KMS-11 (cell line): Measurements from ENCODE around the gene TMEM250.

ENCODE experiments used
- H2AFZ ChIP-seq: fragments of 200-600 bp; sonication (generic); 2 replicates; pipeline ENCODE4 v1.6.1; 2016; ENCODE audit warnings: antibody characterized with exemption, mixed run types, low read depth
- H3K27ac ChIP-seq: fragments of 200-600 bp; sonication (generic); 2 replicates; pipeline ENCODE4 v1.6.1; 2016; ENCODE audit warnings: mild to moderate bottlenecking, mixed run types
- H3K27me3 ChIP-seq: fragments of 200-600 bp; sonication (generic); 2 replicates; pipeline ENCODE4 v1.6.1; 2017; ENCODE audit warnings: mild to moderate bottlenecking, low read depth, mixed run types, moderate library complexity; ENCODE audit not compliant: insufficient read depth
- H3K36me3 ChIP-seq: fragments of 200-600 bp; sonication (generic); 2 replicates; pipeline ENCODE4 v1.6.1; 2017; ENCODE audit warnings: mild to moderate bottlenecking, mixed run types; ENCODE audit not compliant: insufficient read depth
- H3K4me1 ChIP-seq: fragments of 200-600 bp; sonication (generic); 2 replicates; pipeline ENCODE4 v1.6.1; 2016; ENCODE audit warnings: mild to moderate bottlenecking, low read depth, mixed run types; ENCODE audit not compliant: poor library complexity, severe bottlenecking
- H3K4me2 ChIP-seq: fragments of 200-600 bp; sonication (generic); 2 replicates; pipeline ENCODE4 v1.7.0; 2016; ENCODE audit warnings: mild to moderate bottlenecking, mixed run types
- H3K4me3 ChIP-seq: fragments of 200-600 bp; sonication (generic); IDR thresholded peaks from 2 replicates; pipeline ENCODE4 v1.6.1; 2017; ENCODE audit warnings: low read depth, low read length, mixed read lengths; ENCODE audit not compliant: insufficient read depth
- H3K79me2 ChIP-seq: fragments of 200-600 bp; sonication (generic); 2 replicates; pipeline ENCODE4 v1.6.1; 2016; ENCODE audit warnings: low read depth, mixed run types; ENCODE audit not compliant: insufficient read depth
- H3K9ac ChIP-seq: fragments of 200-600 bp; sonication (generic); 2 replicates; pipeline ENCODE4 v1.6.1; 2016; ENCODE audit warnings: mild to moderate bottlenecking, mixed run types
- H4K20me1 ChIP-seq: fragments of 200-600 bp; sonication (generic); 2 replicates; pipeline ENCODE4 v1.6.1; 2016; ENCODE audit warnings: mild to moderate bottlenecking, mixed run types; ENCODE audit not compliant: insufficient read depth
- CTCF ChIP-seq: fragments of 200-600 bp; sonication (generic); conservative IDR thresholded peaks from 2 replicates; pipeline ENCODE4 v1.6.1; 2017; ENCODE audit warnings: low read depth, mild to moderate bottlenecking, antibody characterized with exemption, low read length, moderate library complexity, mixed read lengths

The TMEM250 gene

GRCh38 chr9:136112541-136112940 is 6.1 kb downstream of the TMEM250 start:
- Histone ChIP-seq H3K4me3 (no peak overlapping the region), H3K79me2 (no peaks in the 10 kb centered on the region), H3K27ac (no peak overlapping the region), H2AFZ (no peak overlapping the region), H3K36me3 (no peaks in the 10 kb centered on the region), H3K4me1 (peaks cover 15% of the 10 kb centered on the region), H4K20me1 (no peaks in the 10 kb centered on the region), H3K9ac (no peak overlapping the region), H3K4me2 (no peak overlapping the region), H3K27me3 (peaks cover 6% of the 10 kb centered on the region; the same call in 1 of the 2 replicates)
- TF ChIP-seq CTCF: no peak

GRCh38 chr9:136111910-136112309 is 6.8 kb downstream of the TMEM250 start:
- H3K9ac ChIP-seq: no peak overlapping the region

GRCh38 chr9:136111190-136111589 is 7.5 kb downstream of the TMEM250 start:
- peaks cover 9% of the 10 kb centered on the region for H3K4me1 ChIP-seq
- TF ChIP-seq CTCF: no peak
- H3K27ac ChIP-seq: no peak overlapping the region

More at GRCh38 chr9:136111910-136112309, 6.8 kb downstream of the TMEM250 start:
- Histone ChIP-seq H3K4me3 (no peak overlapping the region), H4K20me1 (no peaks in the 10 kb centered on the region), H2AFZ (no peak overlapping the region), H3K4me1 (peaks cover 9% of the 10 kb centered on the region), H3K36me3 (no peaks in the 10 kb centered on the region), H3K79me2 (no peaks in the 10 kb centered on the region), H3K27ac (no peak overlapping the region), H3K27me3 (peaks cover 12% of the 10 kb centered on the region), H3K4me2 (no peak overlapping the region)
- no peak for TF ChIP-seq CTCF

GRCh38 chr9:136110082-136111061 is 8.3 kb downstream of the TMEM250 start:
- H4K20me1 ChIP-seq: no peaks in the 10 kb centered on the region
- no peak overlapping the region for H3K27ac ChIP-seq
- H3K9ac ChIP-seq: no peak overlapping the region

More at GRCh38 chr9:136111190-136111589, 7.5 kb downstream of the TMEM250 start:
- Histone ChIP-seq H3K27me3 (peaks cover 17% of the 10 kb centered on the region), H3K79me2 (no peaks in the 10 kb centered on the region), H3K36me3 (no peaks in the 10 kb centered on the region), H3K9ac (no peak overlapping the region), H3K4me3 (no peak overlapping the region), H4K20me1 (no peaks in the 10 kb centered on the region), H3K4me2 (no peak overlapping the region), H2AFZ (no peak overlapping the region)

More at GRCh38 chr9:136110082-136111061, 8.3 kb downstream of the TMEM250 start:
- H3K27me3 ChIP-seq: peaks cover 25% of the 10 kb centered on the region
- H3K4me3 ChIP-seq: no peak overlapping the region
- peak overlapping the region; percentile 71 for H3K4me2 ChIP-seq
- H3K79me2 ChIP-seq: no peaks in the 10 kb centered on the region
- H3K36me3 ChIP-seq: no peaks in the 10 kb centered on the region
- no peak for TF ChIP-seq CTCF
- peaks cover 9% of the 10 kb centered on the region for H3K4me1 ChIP-seq
- peak overlapping the region; percentile 57; the same call in 1 of the 2 replicates for H2AFZ ChIP-seq
